Stimulated activated CD8-positive, alpha-beta memory T cell treated with anti-CD3 and anti-CD28 coated beads, Interleukin-15, amount 100 ng/mL, for 1 hour (primary cell): ENCODE results near the gene COL6A1.

Experiments used
- DNase-seq: peaks from one replicate; pipeline ENCODE4 v3.0.0-alpha.2; 2020; ENCODE audit warnings: low read depth

The COL6A1 gene, protein sequence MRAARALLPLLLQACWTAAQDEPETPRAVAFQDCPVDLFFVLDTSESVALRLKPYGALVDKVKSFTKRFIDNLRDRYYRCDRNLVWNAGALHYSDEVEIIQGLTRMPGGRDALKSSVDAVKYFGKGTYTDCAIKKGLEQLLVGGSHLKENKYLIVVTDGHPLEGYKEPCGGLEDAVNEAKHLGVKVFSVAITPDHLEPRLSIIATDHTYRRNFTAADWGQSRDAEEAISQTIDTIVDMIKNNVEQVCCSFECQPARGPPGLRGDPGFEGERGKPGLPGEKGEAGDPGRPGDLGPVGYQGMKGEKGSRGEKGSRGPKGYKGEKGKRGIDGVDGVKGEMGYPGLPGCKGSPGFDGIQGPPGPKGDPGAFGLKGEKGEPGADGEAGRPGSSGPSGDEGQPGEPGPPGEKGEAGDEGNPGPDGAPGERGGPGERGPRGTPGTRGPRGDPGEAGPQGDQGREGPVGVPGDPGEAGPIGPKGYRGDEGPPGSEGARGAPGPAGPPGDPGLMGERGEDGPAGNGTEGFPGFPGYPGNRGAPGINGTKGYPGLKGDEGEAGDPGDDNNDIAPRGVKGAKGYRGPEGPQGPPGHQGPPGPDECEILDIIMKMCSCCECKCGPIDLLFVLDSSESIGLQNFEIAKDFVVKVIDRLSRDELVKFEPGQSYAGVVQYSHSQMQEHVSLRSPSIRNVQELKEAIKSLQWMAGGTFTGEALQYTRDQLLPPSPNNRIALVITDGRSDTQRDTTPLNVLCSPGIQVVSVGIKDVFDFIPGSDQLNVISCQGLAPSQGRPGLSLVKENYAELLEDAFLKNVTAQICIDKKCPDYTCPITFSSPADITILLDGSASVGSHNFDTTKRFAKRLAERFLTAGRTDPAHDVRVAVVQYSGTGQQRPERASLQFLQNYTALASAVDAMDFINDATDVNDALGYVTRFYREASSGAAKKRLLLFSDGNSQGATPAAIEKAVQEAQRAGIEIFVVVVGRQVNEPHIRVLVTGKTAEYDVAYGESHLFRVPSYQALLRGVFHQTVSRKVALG

DNA sequence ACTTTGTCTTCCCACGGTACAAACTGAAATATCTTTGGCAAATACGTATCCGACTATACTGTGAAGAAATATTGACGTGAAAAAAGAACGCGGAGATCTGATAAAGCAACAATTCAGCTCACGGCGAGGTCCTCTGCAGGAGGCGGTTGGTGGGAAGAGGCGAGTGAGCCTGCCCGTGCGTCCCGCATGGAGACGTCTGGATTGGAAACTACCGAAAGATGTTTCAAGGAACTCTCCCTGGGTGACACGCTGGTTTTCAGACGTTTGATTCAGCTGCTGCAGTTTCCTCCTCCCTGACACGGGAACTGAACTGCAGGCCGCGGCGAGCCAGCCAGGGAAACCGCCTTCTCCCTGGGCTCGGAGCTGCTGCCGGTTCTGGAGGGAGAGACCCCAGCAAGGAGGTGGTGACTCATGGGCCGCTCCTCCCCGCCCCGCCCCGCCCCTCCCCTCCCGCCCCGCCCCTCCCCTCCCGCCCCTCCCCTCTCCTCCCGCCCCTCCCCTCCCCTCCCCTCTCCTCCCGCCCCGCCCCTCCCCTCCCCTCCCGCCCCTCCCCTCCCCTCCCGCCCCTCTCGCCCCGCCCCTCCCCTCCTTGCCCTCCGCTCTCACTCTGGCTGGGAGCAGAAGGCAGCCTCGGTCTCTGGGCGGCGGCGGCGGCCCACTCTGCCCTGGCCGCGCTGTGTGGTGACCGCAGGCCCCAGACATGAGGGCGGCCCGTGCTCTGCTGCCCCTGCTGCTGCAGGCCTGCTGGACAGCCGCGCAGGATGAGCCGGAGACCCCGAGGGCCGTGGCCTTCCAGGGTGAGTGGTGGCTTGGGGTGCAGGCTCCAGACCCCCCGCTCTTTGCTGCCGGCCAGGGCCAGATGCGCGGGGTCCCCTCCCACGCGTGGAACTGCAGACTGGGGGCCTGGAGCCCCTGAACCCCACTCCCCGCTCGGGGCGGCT, at the start of gene COL6A1:
Gene COL6A1 (plus strand): TSS at position 620 of the 941 bp plus-strand sequence. CDS start 81 bp downstream, at position 701.
- DNase-seq = peak; percentile 32

DNA sequence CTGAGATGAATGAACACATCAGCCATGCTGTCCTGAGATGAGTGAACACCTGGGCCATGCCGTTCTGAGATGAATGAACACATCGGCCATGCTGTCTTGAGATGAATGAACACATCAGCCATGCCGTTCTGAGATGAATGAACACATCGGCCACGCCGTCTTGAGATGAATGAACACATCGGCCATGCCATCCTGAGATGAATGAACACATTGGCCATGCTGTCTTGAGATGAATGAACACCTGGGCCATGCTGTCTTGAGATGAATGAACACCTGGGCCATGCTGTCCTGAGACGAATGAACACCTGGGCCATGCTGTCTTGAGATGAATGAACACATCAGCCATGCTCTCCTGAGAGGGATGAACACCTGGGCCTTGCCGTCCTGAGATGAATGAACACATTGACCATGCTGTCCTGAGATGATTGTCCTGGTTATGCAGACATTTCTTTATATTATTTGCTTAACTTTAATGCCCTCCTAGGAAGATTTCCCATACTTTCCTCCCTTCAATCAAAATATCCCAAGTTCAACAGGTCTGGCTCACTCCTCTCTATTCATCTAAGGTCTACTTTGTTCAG, 48.6 kb upstream of the COL6A1 start:
- no peak for DNase-seq

DNA sequence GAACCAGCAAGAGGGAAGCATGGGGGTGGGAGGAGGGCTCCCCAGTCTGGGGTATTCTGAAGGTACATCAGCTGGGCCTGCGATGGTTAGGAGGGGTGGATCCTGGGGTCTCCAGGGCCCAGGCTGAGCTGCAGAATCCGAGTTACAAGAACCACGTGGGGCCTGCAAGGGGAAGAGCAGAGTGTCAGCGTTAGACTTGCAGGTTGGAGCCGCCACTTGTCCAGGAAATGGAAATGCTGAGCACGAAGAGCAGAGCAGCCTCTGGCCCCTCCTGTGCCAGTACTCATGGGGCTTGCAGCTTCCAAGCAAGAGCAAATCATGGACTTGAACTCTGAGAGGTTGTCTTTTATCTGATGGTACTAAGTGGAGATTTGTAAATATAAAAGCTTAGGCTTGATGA, 47.5 kb upstream of the COL6A1 start:
- no peak for DNase-seq

DNA sequence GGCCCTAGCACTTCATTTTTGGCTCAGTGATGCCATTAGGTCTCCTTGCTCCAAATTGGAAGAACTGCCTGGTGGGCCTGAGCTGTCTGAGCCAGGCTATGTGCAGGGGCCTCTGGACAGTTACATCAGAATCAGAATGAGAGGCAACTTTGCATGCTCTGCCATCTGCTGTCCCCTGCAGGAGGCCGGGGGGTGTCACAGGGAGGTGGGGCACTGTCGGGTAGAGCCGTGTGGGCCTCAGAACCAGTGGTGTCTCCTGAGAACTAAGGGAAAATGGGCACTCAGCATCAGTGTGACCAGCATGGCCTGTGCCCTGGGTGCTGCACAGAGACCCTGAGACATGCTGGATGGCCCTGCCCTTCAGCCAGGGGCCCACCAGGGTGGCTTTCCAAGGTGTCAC, 47.0 kb upstream of the COL6A1 start:
- DNase-seq = no peak

DNA sequence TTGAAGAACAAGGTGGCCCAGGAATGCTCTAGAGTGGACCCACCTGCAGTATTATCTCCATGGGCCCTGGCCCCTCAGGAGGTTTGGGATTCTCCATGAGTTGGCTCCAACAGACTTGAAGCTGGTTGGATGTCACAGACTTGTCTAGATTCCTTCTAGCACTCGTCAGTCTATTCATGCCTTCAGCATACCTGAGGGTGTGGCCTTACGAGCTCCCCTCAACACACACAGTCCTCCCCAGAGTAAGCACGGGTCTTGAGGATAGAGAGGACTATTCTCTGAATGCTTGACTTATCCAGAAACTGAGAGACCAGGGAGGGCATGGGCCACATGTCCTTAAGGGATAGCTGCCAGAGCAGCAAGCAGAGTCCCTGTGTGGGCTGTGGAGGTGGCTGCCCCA, 45.9 kb upstream of the COL6A1 start:
- no peak for DNase-seq

DNA sequence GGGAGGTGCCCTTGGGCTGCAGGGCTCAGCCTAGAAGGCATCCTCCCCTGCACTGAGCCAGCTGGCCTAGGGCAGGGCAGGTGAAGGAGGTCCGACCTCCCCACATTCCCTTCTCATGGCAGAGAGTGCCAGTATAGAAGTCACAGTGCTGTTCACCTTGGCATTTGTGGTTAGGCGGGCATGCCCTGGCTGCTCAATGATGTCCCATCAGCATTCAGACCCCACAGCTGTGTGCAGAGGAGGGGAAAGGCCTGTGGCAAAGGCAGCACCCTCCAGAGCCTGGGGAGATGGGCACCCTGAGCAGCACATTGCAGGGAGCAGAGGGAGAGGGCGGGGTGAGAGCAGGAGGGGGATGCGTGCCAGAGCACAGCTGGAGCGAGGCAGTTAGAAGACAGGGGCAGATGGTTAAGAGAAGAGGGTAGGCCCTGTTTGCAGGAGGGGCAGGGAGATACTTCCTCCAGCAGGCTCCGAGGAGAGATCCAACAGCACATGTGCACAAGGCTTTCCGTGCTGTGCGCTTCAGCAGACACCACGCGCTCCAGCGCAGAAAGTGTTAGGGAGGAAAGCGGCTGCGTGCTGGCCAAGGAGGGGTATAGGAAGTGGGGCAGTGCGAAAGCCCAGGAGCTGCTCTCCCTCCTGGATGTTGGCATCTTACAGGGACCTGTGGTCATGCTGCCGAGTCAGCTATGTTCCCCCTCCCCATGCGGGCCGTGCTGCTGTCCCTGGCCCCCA, 43.7 kb upstream of the COL6A1 start:
- no peak for DNase-seq

DNA sequence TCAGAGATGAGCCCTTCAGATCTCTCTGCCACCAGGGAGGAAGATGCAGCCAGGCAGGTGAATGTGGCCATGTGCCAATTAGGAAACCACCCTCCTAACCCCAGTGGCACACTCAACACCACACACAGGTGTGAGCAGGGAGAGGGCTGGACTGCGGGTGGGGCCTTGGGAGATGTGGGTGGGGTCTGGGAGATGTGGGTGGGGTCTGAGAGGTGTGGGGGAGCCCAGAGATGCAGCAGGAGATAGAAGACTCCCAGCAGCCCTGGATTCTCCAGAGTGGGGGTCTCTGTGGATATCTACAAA, 43.2 kb upstream of the COL6A1 start:
- no peak for DNase-seq

DNA sequence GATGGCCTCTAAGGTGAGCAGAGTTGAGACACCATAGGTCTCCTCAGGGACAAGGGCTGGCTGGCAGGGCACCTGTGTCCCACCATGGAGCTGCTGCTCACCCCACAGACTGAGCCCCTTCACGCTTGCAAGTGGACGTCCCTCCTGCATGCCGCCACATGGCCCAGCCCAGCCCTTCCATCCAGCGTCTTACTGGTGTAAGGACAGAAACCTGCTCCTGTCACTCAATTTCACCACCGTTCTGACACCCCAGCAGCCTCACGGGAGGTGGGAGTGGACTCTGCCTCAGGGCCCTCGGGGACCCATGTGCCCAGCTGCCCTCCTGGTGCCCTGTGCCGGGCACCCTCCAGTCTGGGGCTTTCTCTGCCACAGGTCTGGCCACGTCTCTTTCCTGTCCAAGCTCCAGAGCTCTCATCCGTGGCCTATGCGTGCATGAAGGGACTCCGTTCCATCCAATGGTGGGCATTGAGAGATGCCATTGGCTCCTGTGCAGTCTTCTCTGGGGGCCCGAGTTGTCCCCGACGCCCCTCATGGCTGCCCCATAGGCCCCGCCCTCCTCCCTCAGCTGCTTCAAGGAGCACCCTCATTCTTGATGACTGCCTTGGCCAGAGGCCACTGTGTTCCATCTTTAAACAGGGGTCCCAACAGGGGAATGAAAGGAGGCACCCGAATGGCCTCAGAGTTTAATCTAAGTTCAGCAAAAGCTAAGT, 42.6 kb upstream of the COL6A1 start:
- DNase-seq = no peak

DNA sequence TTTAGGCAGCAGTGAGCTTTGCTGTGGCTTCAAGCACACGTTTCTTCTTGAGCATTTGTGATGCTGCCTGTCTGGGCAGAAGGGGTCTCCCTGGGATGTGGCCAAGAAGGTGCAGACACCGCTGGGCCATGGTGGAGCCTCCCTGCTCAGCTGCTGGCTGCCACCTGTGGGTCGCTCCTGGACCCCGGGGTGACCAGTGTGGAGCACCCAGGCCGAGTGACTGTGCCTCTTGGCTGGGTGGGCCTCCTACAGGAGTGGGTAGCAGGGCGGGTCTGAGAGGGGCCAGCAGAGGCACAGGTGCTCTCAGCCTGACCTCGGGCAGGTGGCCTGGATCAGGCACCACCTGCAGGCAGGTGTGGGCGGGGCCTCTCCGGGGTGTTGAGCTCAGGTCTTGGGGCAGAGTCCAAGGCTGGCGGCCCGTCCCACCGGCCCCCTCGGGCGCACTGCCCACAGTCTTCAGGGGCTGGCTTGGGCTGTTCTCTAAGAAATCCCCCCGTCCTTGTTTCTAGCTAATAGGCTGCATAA, 42.0 kb upstream of the COL6A1 start:
- no peak for DNase-seq

DNA sequence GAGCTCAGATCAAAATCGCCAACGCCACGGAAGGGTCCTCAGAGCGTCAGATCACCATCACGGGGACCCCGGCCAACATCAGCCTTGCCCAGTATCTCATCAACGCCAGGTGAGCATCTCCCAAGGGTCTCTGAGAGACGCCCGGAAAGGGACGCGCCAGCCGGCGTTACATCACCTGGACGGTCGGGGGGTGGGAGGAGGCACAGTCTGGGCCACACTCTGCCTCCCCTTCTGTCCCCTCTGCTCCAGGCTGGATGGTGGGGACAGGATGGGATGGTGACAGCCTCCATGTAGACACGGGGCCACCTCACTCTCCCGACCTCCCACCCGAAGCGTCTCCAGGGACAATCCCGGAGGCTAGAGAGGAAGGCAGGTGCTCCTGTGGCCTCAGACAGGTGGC, 41.5 kb upstream of the COL6A1 start:
- DNase-seq = no peak

DNA sequence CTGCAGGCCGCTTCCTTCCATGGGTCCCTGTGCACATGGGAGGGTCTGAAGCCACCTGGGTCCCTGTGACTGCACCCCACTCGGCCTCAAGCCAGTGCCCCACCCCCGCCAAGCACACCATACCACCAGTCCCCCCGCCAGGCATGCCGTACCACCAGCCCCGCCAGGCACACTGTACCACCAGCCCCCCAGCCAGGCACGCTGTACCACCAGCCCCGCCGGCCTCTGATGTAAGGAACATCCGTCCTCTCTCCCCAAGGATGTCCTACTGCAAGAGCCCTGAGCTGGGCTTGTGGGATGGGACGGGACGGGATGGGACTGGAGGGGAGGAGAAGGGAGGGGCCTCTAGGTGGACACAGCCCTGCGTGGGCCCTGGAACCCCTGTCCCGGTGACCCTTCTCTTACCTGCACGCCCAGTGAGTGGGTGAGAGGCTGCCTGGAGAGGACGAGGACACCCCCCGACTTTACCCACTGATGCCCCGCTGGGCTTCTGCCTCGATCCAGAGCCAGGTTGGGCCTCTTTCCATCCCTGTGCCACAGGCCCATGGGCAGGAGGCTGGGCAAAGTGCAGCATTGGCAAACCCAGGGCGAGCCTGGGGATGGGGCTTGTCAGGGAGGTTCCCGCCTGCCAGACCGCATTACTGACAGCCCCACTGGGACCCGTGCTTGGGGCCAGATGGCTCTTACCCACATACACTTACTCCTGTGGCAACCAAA, 40.8 kb upstream of the COL6A1 start:
- no peak for DNase-seq

DNA sequence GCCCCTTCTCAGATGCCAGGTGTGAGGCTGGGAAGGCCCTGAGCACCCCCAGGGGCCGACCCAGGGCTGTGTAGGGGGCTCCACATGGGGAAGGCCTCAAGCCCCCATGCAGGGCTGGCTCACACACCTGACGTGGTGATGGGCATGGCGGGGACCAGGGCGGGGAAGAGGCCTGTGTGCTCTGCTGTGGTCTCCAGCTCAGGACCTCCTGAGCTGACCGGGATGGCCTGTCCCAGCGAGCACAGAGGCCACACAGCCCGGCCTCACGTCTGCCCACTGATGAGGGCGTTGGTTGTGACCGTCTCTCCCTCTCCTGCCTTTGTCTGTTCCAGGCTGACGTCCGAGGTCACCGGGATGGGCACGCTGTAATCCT, 40.2 kb upstream of the COL6A1 start:
- no peak for DNase-seq

DNA sequence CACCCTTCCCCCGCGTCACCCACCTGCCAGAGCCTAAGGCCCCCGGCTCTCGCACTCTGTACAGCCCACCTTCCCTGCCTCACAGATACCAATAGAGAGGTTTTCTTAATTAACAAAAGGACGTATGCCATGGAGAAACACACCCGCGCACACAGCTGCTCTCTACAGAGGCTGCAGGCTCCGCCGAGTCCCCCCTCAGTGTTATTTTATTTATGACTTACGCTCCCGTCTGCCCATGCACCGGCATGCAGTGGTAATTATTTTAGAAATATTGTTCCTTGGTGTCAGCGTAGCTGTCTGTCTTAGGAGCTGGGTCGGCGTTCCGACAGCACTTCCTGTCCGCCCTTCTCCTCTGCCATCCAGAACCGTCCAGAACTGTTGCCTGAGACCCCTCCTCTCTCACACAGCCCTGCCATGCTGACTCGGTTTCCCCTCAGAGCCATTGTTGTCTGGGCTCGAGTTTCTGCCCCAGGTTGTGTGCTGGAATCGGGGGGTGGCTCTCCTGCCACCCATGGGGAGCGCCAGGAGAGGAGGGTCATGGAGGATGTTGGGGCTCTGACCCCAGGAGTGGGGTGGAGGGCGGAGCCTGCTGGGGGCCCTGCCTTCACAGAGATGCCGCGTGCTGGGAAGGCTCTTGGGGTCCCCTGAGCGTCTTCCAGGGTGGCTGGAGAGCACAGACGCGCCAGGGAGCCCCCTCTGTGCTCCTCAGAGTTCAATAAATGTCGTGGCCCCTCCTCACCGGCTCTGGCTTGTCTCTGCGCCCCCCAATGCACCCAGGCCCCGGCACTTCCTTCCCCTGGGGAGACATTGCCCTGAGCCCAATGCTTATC, 39.6 kb upstream of the COL6A1 start:
- DNase-seq = no peak

DNA sequence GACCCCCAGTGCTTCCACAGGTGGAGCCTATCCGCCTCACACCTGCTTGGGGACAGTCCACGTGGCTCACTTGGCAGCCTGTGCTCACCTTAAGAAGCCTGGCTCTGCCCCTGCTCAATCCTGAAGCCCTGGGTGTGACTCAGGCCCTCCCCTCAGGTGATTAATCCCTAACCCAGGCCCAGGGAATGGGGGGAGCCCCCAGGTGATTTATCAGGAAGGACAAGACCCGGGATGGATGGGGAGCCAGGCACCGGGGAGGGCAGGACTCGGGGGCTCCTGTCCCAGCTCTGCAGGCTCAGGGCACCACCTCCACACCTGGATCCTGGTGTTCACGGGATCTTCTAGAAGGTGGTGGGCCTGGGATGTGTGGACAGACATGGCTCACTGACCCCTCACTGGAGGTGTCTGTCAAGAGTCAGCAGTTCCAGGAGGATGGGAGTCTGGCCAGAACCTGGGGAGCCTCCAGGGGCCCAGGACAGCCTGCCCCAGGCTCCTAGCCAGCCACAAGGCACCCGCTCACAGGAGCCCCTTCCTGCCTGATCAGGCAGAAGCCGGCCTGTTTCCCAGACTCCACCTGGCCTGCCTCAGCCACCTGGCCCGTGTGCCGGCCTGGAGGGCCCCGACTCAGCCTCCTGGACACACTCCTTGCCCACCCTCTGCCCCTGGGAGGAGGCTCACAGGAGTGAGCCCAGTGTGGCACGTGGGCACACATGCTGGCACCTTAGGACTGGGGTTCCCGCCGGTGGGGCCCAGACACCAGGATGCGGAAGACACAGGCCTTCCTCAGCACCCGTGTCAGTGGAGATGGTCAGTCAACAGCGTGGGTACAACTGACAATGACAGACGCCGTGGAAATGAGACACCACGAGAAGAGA, 38.6 kb upstream of the COL6A1 start:
- DNase-seq = no peak

DNA sequence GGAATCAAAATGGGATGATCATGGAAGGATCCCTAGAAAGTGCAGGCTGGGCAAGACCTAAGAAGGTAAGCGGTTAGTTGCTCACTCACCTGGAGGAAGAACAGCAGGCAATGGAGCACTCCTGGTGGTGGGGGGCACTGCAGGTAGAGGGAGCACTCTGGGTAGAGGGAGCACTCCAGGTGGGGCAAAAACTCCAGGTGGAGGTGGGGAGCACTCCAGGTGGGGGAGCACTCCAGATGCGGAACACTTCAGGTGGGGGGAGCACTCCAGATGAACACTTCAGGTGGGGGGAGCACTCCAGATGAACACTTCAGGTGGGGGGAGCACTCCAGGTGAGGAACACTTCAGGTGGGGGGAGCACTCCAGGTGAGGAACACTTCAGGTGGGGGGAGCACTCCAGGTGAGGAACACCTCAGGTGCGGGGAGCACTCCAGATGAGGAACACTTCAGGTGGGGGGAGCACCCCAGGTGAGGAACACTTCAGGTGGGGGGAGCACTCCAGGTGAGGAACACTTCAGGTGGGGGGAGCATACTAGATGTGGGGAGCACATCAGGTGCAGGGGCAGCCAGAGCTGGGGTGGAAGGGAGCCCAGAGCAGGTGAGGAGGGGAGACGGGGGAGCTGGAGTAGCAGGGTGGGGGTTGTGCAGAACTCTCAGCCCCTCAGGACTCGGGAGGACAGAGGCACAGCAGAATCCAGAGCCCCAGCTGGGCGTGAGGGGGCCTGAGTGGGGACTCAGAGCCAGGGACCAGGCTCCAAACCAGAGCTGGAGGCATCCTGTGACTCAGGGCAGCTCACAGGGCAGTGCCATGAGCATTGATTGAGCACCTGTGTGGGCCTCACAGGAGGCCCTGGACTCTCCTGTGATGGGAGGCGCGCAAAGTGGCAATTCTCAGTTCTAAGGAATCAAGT, 37.7 kb upstream of the COL6A1 start:
- no peak for DNase-seq

DNA sequence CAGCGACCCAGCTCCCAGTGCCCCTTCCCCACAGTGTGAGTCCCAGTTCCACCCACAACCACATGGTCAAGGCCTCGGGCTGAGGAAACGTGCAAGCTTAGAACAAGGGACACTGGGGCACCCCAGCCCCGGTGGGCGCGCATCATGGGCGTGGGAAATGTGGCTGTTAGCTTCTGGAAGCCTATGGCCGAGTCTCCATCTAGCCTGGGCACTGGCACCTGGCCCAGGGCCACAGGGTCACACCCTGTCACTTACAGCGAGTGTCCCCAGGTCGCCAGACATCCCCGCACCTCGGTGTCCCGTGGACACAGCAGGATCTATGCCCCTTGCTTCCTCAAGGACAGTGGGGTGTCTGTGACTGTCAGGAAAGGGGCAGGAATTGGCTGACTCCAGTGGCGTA, 37.0 kb upstream of the COL6A1 start:
- DNase-seq = no peak
